Tibial nerve (tissue), 4 donors: Measurements from ENCODE around the gene SPOCK1. TPM values are rescaled to one million over a fixed set of nuclear protein-coding genes. Genes with fewer than 3 reads are reported as not detected.

Source experiments
- DNase-seq, 2 donors: peaks; one replicate each; pipeline ENCODE4 v3.0.0-alpha.2; 2019; ENCODE audit warnings: low spot score in 2 of 2
- H3K27ac ChIP-seq, 4 donors: fragments of 200-600 bp; sonication (generic) in 3 of 4; one replicate each; pipeline ENCODE4 v1.5.1; 2017 to 2019; ENCODE audit warnings: mild to moderate bottlenecking in 1 of 4
- H3K27me3 ChIP-seq, 2 donors: fragments of 200-600 bp; sonication (generic) in 1 of 2; one replicate each; pipeline versions ENCODE4 v1.5.1 to v1.6.0; 2017 to 2019
- H3K36me3 ChIP-seq, 3 donors: fragments of 200-600 bp; sonication (generic); one replicate each; pipeline ENCODE4 v1.5.1; 2018 to 2019
- H3K4me1 ChIP-seq, 4 donors: fragments of 200-600 bp; sonication (generic) in 3 of 4; one replicate each; pipeline ENCODE4 v1.5.1; 2017 to 2019
- H3K4me3 ChIP-seq, 4 donors: fragments of 200-600 bp; sonication (generic) in 3 of 4; one replicate each; pipeline ENCODE4 v1.5.1; 2017 to 2019; ENCODE audit warnings: mild to moderate bottlenecking in 1 of 4, moderate library complexity in 1 of 4
- H3K9me3 ChIP-seq, 4 donors: fragments of 200-600 bp; sonication (generic) in 3 of 4; one replicate each; pipeline ENCODE4 v1.5.1; 2017 to 2019
- CTCF ChIP-seq, 5 experiments: fragments of 200-600 bp in 3 of 5; fragments of 450-650 bp in 2 of 5; sonication (generic) in 3 of 5; IDR thresholded peaks; one replicate each; pipeline ENCODE4 v1.5.1; 2016 to 2019; ENCODE audit warnings: antibody characterized with exemption in 5 of 5, mild to moderate bottlenecking in 3 of 5, moderate library complexity in 2 of 5
- EP300 ChIP-seq, 2 donors: sonication (generic); formaldehyde crosslinking; IDR thresholded peaks; one replicate each; pipeline ENCODE4 v1.6.1; 2017; ENCODE audit warnings: antibody characterized with exemption in 2 of 2, mild to moderate bottlenecking in 1 of 2
- POLR2A ChIP-seq, 2 donors: fragments of 450-650 bp; IDR thresholded peaks; one replicate each; pipeline ENCODE4 v1.6.1; 2017; ENCODE audit warnings: antibody characterized with exemption in 2 of 2, mild to moderate bottlenecking in 2 of 2, moderate library complexity in 2 of 2
- WGBS, 2 donors: methylation state at CpG; one replicate each; pipeline ENCODE4 v1.1.5; 2018; 5-methylcytosine and 5-hydroxymethylcytosine counted together
- total RNA-seq, 4 donors: library from RNA; depleted of rRNA; stranded (reverse); fragments of >200 nt; gene quantifications; one replicate each; pipeline ENCODE4 v1.1.0, GENCODE V29; 2016

The SPOCK1 gene
- total RNA-seq, 4 donors from 2014 or later: 39.8 to 119 (median 73.1) TPM

DNA sequence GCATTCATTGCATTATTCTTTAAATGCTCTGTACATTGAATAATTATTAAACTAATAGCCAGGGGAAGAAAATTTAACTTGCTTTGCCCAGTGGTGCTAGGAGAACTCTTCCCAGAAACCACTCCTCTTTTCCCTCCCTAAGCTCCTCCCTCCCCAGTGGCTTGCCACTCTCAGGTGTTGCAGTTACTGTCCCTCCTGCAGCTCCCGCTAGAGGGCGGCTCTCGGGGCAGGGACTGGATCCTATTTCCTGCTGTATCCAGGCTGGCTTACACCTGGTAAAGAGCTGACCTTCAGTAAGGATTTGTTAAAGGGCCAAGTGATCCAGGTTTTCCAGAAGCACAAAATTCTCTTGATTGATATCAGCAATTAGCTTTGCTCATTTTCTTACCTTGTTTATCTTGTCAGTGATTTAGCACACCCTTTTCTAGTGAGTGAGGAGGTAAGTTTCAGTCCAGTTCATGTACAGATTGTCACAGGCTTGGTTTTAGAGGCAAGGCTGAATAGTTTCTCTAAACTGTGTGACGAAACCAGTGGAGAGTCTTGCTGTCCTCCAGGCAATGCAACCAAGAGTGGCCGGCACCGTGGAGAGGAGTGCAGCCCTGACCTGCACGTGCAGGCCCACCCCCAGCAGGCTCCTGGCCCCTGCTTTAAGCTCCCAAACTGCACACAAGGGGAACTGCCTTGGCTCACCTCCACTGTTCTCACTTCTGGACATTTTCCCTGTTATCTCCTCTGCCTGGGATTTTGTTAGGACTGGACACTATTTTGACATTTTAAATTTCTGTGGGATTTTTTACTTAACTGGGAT, 423.8 kb downstream of the SPOCK1 start:
- no peak for DNase-seq
- Histone ChIP-seq H3K27me3 (no peaks in the 10 kb centered on the region), H3K36me3 (no peaks in the 10 kb centered on the region), H3K4me3 (no peak overlapping the region), H3K9me3 (no peaks in the 10 kb centered on the region), H3K4me1 (peaks cover 0 to 14% (median 0%) of the 10 kb centered on the region in 4 donors), H3K27ac (no peak overlapping the region)
- TF ChIP-seq CTCF (IDR thresholded peaks at IDR 0.05): peak in 3 of 5 experiments; percentile 10 to 20 (median 12)
- no peak for TF ChIP-seq POLR2A (IDR thresholded peaks at IDR 0.05)
- WGBS, 2 donors: 46 to 54% methylated on average over 7 of the region's 7 CpGs

DNA sequence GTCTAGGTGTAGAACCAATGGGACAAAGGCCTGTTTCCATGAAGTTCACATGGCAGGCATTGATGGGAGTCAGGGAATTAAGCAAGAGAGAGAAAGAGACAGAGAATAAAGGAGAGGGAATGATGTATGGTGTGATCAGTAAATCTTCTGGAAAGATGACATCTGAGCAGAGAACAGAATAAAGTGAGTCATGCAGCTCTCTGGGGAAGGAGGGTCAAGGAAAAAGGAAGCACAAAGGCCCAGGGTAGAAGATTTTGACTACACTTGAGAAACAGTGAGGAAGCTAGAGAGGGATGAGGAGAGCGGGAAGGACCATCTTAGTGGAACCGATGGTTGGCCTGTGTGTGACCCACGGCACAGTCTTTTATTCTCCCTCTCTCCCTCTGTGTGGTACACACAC, 425.9 kb downstream of the SPOCK1 start:
- H3K9me3 ChIP-seq: no peaks in the 10 kb centered on the region
- DNase-seq: no peak
- H3K4me3 ChIP-seq: no peak overlapping the region
- TF ChIP-seq POLR2A (IDR thresholded peaks at IDR 0.05): no peak
- no peak for TF ChIP-seq EP300 (IDR thresholded peaks at IDR 0.05)
- no peak for TF ChIP-seq CTCF (IDR thresholded peaks at IDR 0.05)
- WGBS, 2 donors: 52 to 54% methylated on average over 3 of the region's 3 CpGs
- H3K27me3 ChIP-seq: no peaks in the 10 kb centered on the region
- H3K36me3 ChIP-seq: no peaks in the 10 kb centered on the region
- peak overlapping the region in 2 of 4 donors; percentile 20 to 72 for H3K27ac ChIP-seq
- H3K4me1 ChIP-seq: peaks cover 0 to 14% (median 0%) of the 10 kb centered on the region in 4 donors

DNA sequence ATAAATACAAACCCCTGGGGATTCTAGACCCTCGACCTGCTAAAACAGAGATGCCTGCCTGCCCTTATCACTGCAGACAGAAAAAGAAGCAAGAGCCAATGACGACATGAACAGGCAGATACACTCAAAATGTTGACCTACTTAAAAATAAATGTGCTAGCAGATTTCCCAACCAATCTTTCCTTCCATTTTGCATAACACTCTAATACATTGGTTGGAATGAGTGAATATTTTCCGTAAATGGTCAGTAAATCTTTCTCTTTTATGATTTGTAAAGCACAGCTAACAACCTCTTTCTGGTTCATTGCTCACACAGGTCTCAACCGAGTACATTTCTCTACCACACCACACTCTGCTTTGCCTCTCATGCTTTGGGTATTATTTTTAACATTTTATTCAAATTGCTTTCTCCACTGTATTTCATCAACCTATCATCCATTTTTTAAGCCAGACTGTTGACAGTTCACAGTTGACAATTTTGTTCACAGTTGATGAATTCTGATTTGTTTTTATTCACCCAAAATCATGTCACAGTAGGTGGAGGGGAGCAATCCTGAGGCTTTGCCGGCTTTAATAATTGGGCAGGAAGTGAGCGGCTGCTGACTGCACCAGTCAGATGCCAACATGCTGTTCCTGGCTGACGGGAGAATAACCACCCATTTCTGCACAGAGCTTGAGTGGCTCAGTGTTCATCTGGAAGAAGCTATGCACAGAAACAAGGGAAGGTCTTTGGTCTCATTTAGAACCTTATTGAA, 426.6 kb downstream of the SPOCK1 start:
- H3K9me3 ChIP-seq: no peaks in the 10 kb centered on the region
- no peak for DNase-seq
- H3K27ac ChIP-seq: peak overlapping the region in 2 of 4 donors; percentile 67 to 72
- TF ChIP-seq EP300 (IDR thresholded peaks at IDR 0.05): peak in 1 of 2 donors; percentile 71
- TF ChIP-seq CTCF (IDR thresholded peaks at IDR 0.05): no peak
- TF ChIP-seq POLR2A (IDR thresholded peaks at IDR 0.05): no peak
- H3K4me3 ChIP-seq: no peak overlapping the region
- peaks cover 0 to 14% (median 0%) of the 10 kb centered on the region in 4 donors for H3K4me1 ChIP-seq
- no peaks in the 10 kb centered on the region for H3K27me3 ChIP-seq
- no peaks in the 10 kb centered on the region for H3K36me3 ChIP-seq
- WGBS, 2 donors: 65 to 66% methylated on average over 7 of the region's 7 CpGs

DNA sequence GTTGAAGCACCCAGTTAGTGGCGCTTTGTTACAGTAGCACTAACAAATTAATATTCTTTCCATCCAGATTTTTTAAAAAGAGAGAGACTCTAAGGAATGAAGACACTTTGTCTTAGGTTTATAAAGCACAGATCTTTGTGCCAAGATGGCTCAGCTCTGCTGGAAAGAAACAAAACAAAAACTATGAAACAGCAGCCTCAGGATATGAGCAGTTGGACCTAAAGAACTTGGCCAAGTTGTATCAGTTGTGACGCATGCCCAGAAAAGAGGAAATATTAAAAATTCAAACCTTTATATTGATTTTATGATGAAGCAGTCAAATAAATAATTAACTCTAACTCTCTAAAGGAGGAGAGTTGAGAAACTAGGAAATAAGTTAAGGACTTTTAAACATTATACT, 427.2 kb downstream of the SPOCK1 start:
- H3K4me3 ChIP-seq: no peak overlapping the region
- WGBS, 2 donors: 72 to 73% methylated on average over 2 of the region's 2 CpGs
- TF ChIP-seq EP300 (IDR thresholded peaks at IDR 0.05) (no peak), POLR2A (IDR thresholded peaks at IDR 0.05) (no peak), CTCF (IDR thresholded peaks at IDR 0.05) (no peak)
- peak overlapping the region in 3 of 4 donors; percentile 1 to 72 (median 67) for H3K27ac ChIP-seq
- H3K36me3 ChIP-seq: no peaks in the 10 kb centered on the region
- peaks cover 0 to 14% (median 0%) of the 10 kb centered on the region in 4 donors for H3K4me1 ChIP-seq
- H3K9me3 ChIP-seq: no peaks in the 10 kb centered on the region
- H3K27me3 ChIP-seq: no peaks in the 10 kb centered on the region
- DNase-seq: no peak

- TF ChIP-seq EP300 (IDR thresholded peaks at IDR 0.05): no peak
- H3K9me3 ChIP-seq: no peaks in the 10 kb centered on the region
- peak overlapping the region in 3 of 4 donors; percentile 1 to 72 (median 67) for H3K27ac ChIP-seq
- no peaks in the 10 kb centered on the region for H3K36me3 ChIP-seq
- H3K4me1 ChIP-seq: peaks cover 0 to 14% (median 0%) of the 10 kb centered on the region in 4 donors
- H3K27me3 ChIP-seq: no peaks in the 10 kb centered on the region
- 77 to 80% methylated on average over 3 of the region's 3 CpGs for WGBS, 2 donors
- H3K4me3 ChIP-seq: no peak overlapping the region
- no peak for DNase-seq
These were observed 427.6 kb downstream of the SPOCK1 start for GRCh38 chr5:137071526-137071925.
